Lower lobe of right lung (tissue), 2 donors: ENCODE data around the gene TNFSF13B. TPM values are rescaled to one million over a fixed set of nuclear protein-coding genes. Genes with fewer than 3 reads are reported as not detected.

ENCODE experiments used
- ATAC-seq, 2 donors: fragments of 200-7000 bp; cut with Tn5 transposase; one replicate each; pipeline ENCODE4 v1.9.1; 2020 to 2022; ENCODE audit warnings: mild to moderate bottlenecking in 2 of 2, moderate library complexity in 2 of 2
- DNase-seq: peaks from one replicate; pipeline ENCODE4 v3.0.0-alpha.2; 2020
- H3K27ac ChIP-seq: fragments of 200-600 bp; one replicate; pipeline ENCODE4 v1.8.0; 2022
- H3K27me3 ChIP-seq: fragments of 200-600 bp; one replicate; pipeline ENCODE4 v1.8.0; 2022; ENCODE audit warnings: low read depth
- H3K36me3 ChIP-seq: fragments of 200-600 bp; one replicate; pipeline ENCODE4 v1.8.0; 2022; ENCODE audit warnings: mild to moderate bottlenecking
- H3K4me1 ChIP-seq: fragments of 200-600 bp; one replicate; pipeline ENCODE4 v1.8.0; 2022
- H3K4me3 ChIP-seq: fragments of 200-600 bp; one replicate; pipeline ENCODE4 v1.8.0; 2022; ENCODE audit warnings: mild to moderate bottlenecking
- H3K9me3 ChIP-seq: fragments of 200-600 bp; one replicate; pipeline ENCODE4 v1.8.0; 2022
- CTCF ChIP-seq: fragments of 200-600 bp; IDR thresholded peaks from one replicate; pipeline ENCODE4 v1.8.0; 2022; ENCODE audit warnings: antibody characterized with exemption, mild to moderate bottlenecking
- intact Hi-C: fragments of 100-400 bp; cut with DNase I; formaldehyde crosslinking; loops from one replicate; pipeline ENCODE4 v1.11.0; 2022
- total RNA-seq: library from RNA; stranded (reverse); fragmentation: NEBNext Ultra II Directional; extraction: Animal tissue kit (Norgen Biotek cat#: 25700); gene quantifications from one replicate; pipeline ENCODE4 v1.2.1, GENCODE V29; 2021
- donor health status: DM: no; HTN: yes; CAD: no; lungs with severe emphysema.

TNFSF13B gene
- total RNA-seq, 1 donor from 2014 or later = 26.6 TPM

- peaks cover 4% of the 10 kb centered on the region for H3K27me3 ChIP-seq
- H3K9me3 ChIP-seq = no peaks in the 10 kb centered on the region
- H3K4me1 ChIP-seq = no peaks in the 10 kb centered on the region
- no peaks in the 10 kb centered on the region for H3K36me3 ChIP-seq
- H3K4me3 ChIP-seq = no peak overlapping the region
- TF ChIP-seq CTCF = no peak
- DNase-seq (peak; percentile 54), ATAC-seq (peak; percentile 21 to 73)
- intact Hi-C loops = loop anchor here (10.0 kb wide), 1 partner anchor 568 kb away; no protein-coding TSS in a partner anchor
- H3K27ac ChIP-seq = no peak overlapping the region
Observed at GRCh38 chr13:108326309-108326708, 56.8 kb downstream of the TNFSF13B start.

GRCh38 chr13:108328848-108329247 is 59.3 kb downstream of the TNFSF13B start:
- H3K27me3 ChIP-seq = peaks cover 4% of the 10 kb centered on the region
- intact Hi-C loops = loop anchor here (10.0 kb wide), 1 partner anchor 566 kb away; no protein-coding TSS in a partner anchor
- no peaks in the 10 kb centered on the region for H3K4me1 ChIP-seq
- no peak overlapping the region for H3K4me3 ChIP-seq
- no peak overlapping the region for H3K27ac ChIP-seq
- H3K36me3 ChIP-seq = no peaks in the 10 kb centered on the region
- no peak for TF ChIP-seq CTCF
- DNase-seq (no peak), ATAC-seq (no peak)
- H3K9me3 ChIP-seq = no peaks in the 10 kb centered on the region

GRCh38 chr13:108332791-108333190 is 63.3 kb downstream of the TNFSF13B start:
- ATAC-seq (no peak), DNase-seq (no peak)
- no peaks in the 10 kb centered on the region for H3K9me3 ChIP-seq
- H3K27me3 ChIP-seq = peaks cover 4% of the 10 kb centered on the region
- no peak overlapping the region for H3K27ac ChIP-seq
- intact Hi-C loops = no loop called here
- H3K4me1 ChIP-seq = no peaks in the 10 kb centered on the region
- TF ChIP-seq CTCF = no peak
- no peak overlapping the region for H3K4me3 ChIP-seq
- H3K36me3 ChIP-seq = no peaks in the 10 kb centered on the region

- DNase-seq (no peak), ATAC-seq (peak; percentile 41 to 64)
- intact Hi-C loops = no loop called here
- no peak overlapping the region for H3K27ac ChIP-seq
- no peaks in the 10 kb centered on the region for H3K27me3 ChIP-seq
- TF ChIP-seq CTCF = peak; percentile 56
- H3K9me3 ChIP-seq = no peaks in the 10 kb centered on the region
- no peaks in the 10 kb centered on the region for H3K4me1 ChIP-seq
- H3K4me3 ChIP-seq = no peak overlapping the region
- no peaks in the 10 kb centered on the region for H3K36me3 ChIP-seq
Observed at GRCh38 chr13:108342369-108343289, 73.1 kb downstream of the TNFSF13B start.

- TF ChIP-seq CTCF = no peak
- no peaks in the 10 kb centered on the region for H3K9me3 ChIP-seq
- no peak for ATAC-seq
- no peak overlapping the region for H3K4me3 ChIP-seq
- no peaks in the 10 kb centered on the region for H3K4me1 ChIP-seq
- H3K36me3 ChIP-seq = no peaks in the 10 kb centered on the region
- intact Hi-C loops = no loop called here
- H3K27ac ChIP-seq = no peak overlapping the region
- no peaks in the 10 kb centered on the region for H3K27me3 ChIP-seq
- DNase-seq = no peak
Observed at GRCh38 chr13:108345016-108345415, 75.5 kb downstream of the TNFSF13B start.
